ENCODE measurements around the gene EPS15. TPM values are rescaled to one million over a fixed set of nuclear protein-coding genes. Genes with fewer than 3 reads are reported as not detected.
"Not testable (repeated sequence)": the region's sequence is repeated elsewhere in the genome, so short reads cannot be mapped to it uniquely, and the experiment has no call there.

EPS15 gene
- total RNA-seq, 2 donors from 2014 or later, result 123 to 197 TPM

DNA sequence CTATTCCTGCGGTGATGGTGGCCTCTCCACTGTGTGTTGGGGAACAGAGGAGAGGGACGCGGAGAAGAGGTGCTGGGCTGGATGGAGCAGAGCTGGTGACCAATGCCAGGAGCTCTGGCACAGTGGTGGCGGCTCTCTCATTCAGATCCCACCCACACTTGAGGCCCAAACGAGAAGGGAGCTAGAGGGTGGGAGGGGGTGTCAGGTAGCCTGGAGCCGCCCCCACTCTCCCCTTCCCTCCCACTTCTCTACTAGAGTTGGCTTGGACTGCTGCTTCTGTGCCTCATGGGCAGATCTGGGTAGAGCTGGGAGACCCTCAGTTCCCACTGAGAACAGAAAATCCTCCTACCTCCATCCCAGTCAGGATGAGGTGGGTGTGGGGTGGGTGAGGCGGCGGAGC, 192.2 kb downstream of the EPS15 start:
- Histone ChIP-seq H3K27ac (no peak overlapping the region), H3K27me3 (replicated peaks; ENCODE audit: insufficient read depth) (no peaks in the 10 kb centered on the region), H3K4me1 (ENCODE audit: control insufficient read depth in 1 of 2, low read depth in 2 of 2) (peaks cover 6 to 19% of the 10 kb centered on the region in 2 donors), H3K36me3 (no peaks in the 10 kb centered on the region), H3K9me3 (no peaks in the 10 kb centered on the region), H3K4me3 (no peak overlapping the region)
- DNase-seq (ENCODE audit: low spot score) (no peak), ATAC-seq (ENCODE audit: insufficient number of reproducible peaks, low FRiP score, low read depth) (no peak)
- TF ChIP-seq, protein P1, sequence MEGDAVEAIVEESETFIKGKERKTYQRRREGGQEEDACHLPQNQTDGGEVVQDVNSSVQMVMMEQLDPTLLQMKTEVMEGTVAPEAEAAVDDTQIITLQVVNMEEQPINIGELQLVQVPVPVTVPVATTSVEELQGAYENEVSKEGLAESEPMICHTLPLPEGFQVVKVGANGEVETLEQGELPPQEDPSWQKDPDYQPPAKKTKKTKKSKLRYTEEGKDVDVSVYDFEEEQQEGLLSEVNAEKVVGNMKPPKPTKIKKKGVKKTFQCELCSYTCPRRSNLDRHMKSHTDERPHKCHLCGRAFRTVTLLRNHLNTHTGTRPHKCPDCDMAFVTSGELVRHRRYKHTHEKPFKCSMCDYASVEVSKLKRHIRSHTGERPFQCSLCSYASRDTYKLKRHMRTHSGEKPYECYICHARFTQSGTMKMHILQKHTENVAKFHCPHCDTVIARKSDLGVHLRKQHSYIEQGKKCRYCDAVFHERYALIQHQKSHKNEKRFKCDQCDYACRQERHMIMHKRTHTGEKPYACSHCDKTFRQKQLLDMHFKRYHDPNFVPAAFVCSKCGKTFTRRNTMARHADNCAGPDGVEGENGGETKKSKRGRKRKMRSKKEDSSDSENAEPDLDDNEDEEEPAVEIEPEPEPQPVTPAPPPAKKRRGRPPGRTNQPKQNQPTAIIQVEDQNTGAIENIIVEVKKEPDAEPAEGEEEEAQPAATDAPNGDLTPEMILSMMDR (IDR thresholded peaks at IDR 0.05), result no peak

DNA sequence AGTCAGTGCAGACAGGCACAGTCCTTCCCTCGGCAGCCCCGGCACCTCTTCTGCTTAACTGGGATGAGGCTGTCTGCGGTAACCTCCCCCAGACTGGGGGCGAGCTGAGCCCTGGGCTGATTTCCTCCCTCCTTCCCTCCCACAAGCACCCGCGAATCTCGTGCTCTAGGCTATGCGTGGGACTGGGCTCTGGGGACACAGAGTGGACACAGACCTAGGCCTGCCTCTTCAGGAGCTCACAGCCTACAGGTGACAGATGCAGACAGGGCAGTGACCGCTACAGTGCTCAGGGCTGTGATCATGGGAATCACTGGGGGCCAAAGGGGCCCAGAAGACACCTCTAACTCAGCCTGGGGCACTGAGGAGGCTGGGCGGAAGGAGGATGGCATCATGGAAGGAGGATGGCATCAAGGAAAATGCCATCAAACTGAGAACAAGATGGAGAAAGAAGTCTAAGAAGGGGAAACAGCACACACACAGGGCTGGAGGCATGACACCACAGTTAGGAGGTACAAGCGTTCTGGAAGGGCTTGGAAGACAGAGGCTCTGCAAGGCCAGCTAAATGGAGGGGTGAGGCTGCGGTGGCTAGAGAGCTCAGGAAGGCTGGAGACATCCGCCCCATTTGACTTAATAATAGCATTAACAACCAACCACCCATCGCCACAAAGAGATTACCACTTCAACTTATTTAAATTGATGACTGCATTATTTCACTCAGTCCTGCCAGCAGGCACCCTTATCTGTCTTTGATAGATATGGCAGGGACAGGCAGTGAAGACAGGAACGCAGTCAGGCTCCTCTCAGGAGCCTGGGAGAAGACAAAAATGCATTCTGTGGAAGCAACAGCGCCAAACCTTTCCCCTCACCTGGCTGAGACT, 192.9 kb downstream of the EPS15 start:
- Histone ChIP-seq H3K4me3 (no peak overlapping the region), H3K27ac (no peak overlapping the region)
- ATAC-seq (ENCODE audit: insufficient number of reproducible peaks, low FRiP score, low read depth), result no peak

DNA sequence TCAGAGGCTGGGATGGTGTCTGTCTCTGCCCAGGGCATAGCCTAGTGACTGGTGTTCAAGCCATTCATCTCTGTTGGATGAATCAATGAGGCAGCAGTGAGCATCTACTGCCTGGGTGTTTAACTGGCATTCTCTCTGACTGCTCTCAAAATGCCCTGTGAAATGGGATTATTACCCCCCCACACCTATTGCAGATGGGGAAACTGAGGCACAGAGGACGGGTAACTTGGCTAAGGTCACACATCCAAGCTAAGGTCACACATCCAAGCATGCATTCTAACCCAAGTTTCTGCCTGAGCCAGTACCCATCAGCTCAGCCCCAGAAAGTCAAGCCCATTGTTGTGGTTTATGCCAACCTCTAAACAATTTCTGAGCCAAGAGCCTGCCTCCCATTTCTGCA, 193.7 kb downstream of the EPS15 start:
- Histone ChIP-seq H3K4me3 (no peak overlapping the region), H3K27ac (no peak overlapping the region), H3K9me3 (no peaks in the 10 kb centered on the region), H3K27me3 (replicated peaks; ENCODE audit: insufficient read depth) (no peaks in the 10 kb centered on the region), H3K36me3 (no peaks in the 10 kb centered on the region), H3K4me1 (ENCODE audit: control insufficient read depth in 1 of 2, low read depth in 2 of 2) (peaks cover 0 to 8% of the 10 kb centered on the region in 2 donors)
- TF ChIP-seq, protein P1 (IDR thresholded peaks at IDR 0.05), result no peak
- ATAC-seq (ENCODE audit: insufficient number of reproducible peaks, low FRiP score, low read depth) (no peak), DNase-seq (ENCODE audit: low spot score) (no peak)

More for the DNA sequence above, 192.9 kb downstream of the EPS15 start:
- no peaks in the 10 kb centered on the region for H3K9me3 ChIP-seq
- no peaks in the 10 kb centered on the region for H3K27me3 ChIP-seq (replicated peaks; ENCODE audit: insufficient read depth)
- TF ChIP-seq, protein P1 (IDR thresholded peaks at IDR 0.05), result no peak
- no peaks in the 10 kb centered on the region for H3K36me3 ChIP-seq
- no peak for DNase-seq (ENCODE audit: low spot score)
- peaks cover 2 to 14% of the 10 kb centered on the region in 2 donors for H3K4me1 ChIP-seq (ENCODE audit: control insufficient read depth in 1 of 2, low read depth in 2 of 2)

DNA sequence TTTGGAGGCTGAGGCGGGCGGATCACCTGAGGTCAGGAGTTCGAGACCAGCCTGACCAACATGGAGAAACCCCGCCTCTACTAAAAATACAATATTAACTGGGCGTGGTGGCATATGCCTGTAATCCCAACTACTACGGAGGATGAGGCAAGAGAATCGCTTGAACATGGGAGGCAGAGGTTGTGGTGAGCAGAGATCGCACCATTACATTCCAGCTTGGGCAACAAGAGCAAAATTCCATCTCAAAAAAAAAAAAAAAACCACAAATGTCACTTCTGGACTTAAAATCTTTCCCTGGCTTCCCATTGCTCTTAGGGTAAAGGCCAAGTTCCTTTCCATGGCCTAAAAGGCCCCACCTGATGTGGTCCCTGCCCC, 194.1 kb downstream of the EPS15 start:
- H3K27me3 ChIP-seq (replicated peaks; ENCODE audit: insufficient read depth); H3K36me3 ChIP-seq; H3K4me1 ChIP-seq (ENCODE audit: control insufficient read depth in 1 of 2, low read depth in 2 of 2); H3K9me3 ChIP-seq; H3K4me3 ChIP-seq; DNase-seq (ENCODE audit: low spot score); ATAC-seq (ENCODE audit: insufficient number of reproducible peaks, low FRiP score, low read depth); H3K27ac ChIP-seq: not testable (repeated sequence)

DNA sequence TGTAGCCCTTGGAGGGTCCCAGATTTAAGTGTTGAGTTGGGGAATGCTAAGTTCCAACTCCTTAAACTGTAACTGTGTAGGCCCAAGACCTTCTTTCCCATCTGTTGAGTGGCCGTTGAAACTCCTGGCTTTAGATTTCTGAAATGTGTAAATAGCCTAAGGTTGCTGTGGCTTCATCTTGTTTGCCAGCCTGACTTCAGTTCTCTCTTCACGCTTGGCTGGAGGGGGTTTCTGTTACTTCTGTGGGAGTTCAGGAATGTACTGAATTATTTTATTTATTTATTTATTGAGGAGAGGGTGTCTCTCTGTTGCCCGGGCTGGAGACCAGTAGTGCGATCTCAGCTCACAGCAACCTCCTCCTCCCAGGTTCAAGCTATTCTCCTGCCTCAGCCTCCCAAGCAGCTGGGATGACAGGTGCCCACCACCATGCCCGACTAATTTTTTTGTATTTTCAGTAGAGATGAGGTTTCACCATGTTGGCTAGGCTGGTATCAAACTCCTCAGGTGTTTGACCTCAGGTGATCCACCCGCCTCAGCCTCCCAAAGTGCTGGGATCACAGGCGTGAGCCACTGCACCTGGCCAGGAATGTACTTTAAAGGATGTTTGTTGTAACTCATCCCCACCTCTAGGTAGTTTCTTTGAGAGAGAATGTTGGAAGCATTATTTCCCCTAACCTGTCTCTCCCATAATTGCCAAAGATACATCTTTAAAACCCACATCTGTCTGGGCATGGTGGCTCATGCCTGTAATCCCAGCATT, 194.6 kb downstream of the EPS15 start:
- no peak for DNase-seq (ENCODE audit: low spot score)
- Histone ChIP-seq H3K9me3 (no peaks in the 10 kb centered on the region), H3K4me1 (ENCODE audit: control insufficient read depth in 1 of 2, low read depth in 2 of 2) (peaks cover 0 to 2% of the 10 kb centered on the region in 2 donors), H3K27me3 (replicated peaks; ENCODE audit: insufficient read depth) (no peaks in the 10 kb centered on the region), H3K4me3 (no peak overlapping the region), H3K36me3 (no peaks in the 10 kb centered on the region), H3K27ac (no peak overlapping the region)
- no peak for ATAC-seq (ENCODE audit: insufficient number of reproducible peaks, low FRiP score, low read depth)
- TF ChIP-seq, protein P1 (IDR thresholded peaks at IDR 0.05), result no peak

Measured in thoracic aorta (tissue), 2 donors.